ENCODE data around the gene MYH9.

The MYH9 gene

GRCh38 chr22:36245805-36246356, 141.9 kb downstream of the MYH9 start:
- peaks cover 21% of the 10 kb centered on the region for H3K27me3 Mint-ChIP-seq
- H3K9me3 Mint-ChIP-seq = peaks cover 17% of the 10 kb centered on the region
- no peak overlapping the region for H3K27ac Mint-ChIP-seq
- H3K4me1 Mint-ChIP-seq = no peaks in the 10 kb centered on the region
- H3K36me3 Mint-ChIP-seq = peaks cover 6% of the 10 kb centered on the region
- no peak for DNase-seq
- CTCF ChIA-PET = no interaction called here
- no peak overlapping the region for H3K4me3 Mint-ChIP-seq

DNA sequence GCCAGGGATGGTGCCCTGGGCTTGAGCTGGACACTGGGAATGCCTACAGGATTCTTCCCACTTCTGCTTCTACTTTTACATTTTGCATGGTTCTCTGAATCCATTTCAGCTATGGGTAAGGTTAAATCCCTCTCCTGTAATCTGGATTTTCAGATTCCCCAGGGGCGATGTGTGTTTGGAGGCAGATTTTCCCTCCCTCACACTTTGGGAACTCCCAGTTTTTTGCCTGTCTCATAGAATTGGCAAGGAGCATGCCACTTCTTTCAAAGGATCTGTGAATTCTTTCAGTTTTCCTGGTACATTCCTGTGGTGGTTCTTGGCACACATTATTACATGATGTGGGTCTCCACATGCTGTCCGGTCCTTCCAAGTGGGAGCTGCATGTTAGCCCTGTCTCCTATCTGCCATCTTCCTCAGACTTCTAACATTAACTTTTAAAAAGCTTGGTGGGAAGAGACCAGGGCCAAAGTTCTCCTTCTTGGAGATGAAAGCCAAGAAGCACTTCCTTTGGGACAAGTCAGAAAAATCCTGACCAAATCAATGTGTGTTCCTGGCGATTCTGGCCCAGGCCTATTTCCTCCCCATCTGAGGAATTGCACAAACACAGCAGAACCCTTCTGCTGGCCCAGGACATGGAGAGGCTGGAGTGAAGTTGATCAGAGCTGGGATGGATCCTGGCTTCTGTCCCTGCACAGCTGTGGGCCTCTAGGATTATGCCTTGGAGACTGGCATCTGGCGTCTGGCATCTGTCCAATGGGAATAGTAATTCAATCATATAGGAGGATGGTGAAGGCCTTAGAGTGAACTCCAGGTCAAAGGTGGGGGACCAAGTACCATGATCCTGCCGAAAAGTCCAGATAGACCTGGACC, 143.0 kb downstream of the MYH9 start:
- Mint-ChIP-seq H3K9me3 (peaks cover 17% of the 10 kb centered on the region), H3K27me3 (peaks cover 21% of the 10 kb centered on the region), H3K4me3 (no peak overlapping the region), H3K27ac (no peak overlapping the region), H3K36me3 (peaks cover 5% of the 10 kb centered on the region), H3K4me1 (peaks cover 6% of the 10 kb centered on the region)
- DNase-seq = no peak
- CTCF ChIA-PET = interaction anchor here (1.1 kb wide), 1 partner anchor 8 kb away, joined by 3 read pairs; the partner anchor contains the start of gene APOL1

GRCh38 chr22:36243986-36244385, 143.8 kb downstream of the MYH9 start:
- Mint-ChIP-seq H3K4me1 (peaks cover 12% of the 10 kb centered on the region), H3K27me3 (peaks cover 21% of the 10 kb centered on the region), H3K27ac (no peak overlapping the region), H3K9me3 (peaks cover 13% of the 10 kb centered on the region), H3K4me3 (no peak overlapping the region), H3K36me3 (peaks cover 9% of the 10 kb centered on the region)
- CTCF ChIA-PET = interaction anchor here (1.1 kb wide), 1 partner anchor 9 kb away, joined by 3 read pairs; the partner anchor contains the start of gene APOL1
- no peak for DNase-seq

- Mint-ChIP-seq H3K4me1 (peaks cover 49% of the 10 kb centered on the region), H3K27me3 (peaks cover 11% of the 10 kb centered on the region), H3K27ac (peak within 1 kb of the TSS; percentile 98), H3K36me3 (peaks cover 45% of the 10 kb centered on the region), H3K4me3 (peak within 1 kb of the TSS; percentile 100), H3K9me3 (peaks cover 18% of the 10 kb centered on the region)
- CTCF ChIA-PET = interaction anchor here (0.6 to 3.2 kb wide), 25 partner anchors 12 to 247 kb away, joined by 3 to 30 read pairs (median 4); partner anchors contain the start of genes APOL1 and APOL3
- peak; percentile 94 for DNase-seq
Measured at GRCh38 chr22:36239401-36240171, 148.2 kb downstream of the MYH9 start, which contains the start of gene APOL2. Gene APOL2 (minus strand): TSS chr22:36239527. CDS start chr22:36233162, 6,365 bp downstream.

DNA sequence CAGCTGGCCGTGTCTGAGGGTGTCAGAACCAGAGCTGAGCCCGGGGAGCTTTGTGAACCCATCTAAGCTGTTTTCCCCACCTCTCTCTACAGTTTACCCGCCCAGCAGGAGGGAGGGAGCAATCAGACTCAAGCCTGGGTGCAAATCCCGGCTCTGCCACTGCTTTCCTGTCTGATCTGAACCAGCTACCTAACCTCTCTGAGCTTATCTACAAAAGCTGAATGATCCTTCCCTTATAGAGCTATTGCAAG, 148.7 kb downstream of the MYH9 start:
- peaks cover 18% of the 10 kb centered on the region for H3K9me3 Mint-ChIP-seq
- peaks cover 55% of the 10 kb centered on the region for H3K4me1 Mint-ChIP-seq
- peaks cover 50% of the 10 kb centered on the region for H3K36me3 Mint-ChIP-seq

DNA sequence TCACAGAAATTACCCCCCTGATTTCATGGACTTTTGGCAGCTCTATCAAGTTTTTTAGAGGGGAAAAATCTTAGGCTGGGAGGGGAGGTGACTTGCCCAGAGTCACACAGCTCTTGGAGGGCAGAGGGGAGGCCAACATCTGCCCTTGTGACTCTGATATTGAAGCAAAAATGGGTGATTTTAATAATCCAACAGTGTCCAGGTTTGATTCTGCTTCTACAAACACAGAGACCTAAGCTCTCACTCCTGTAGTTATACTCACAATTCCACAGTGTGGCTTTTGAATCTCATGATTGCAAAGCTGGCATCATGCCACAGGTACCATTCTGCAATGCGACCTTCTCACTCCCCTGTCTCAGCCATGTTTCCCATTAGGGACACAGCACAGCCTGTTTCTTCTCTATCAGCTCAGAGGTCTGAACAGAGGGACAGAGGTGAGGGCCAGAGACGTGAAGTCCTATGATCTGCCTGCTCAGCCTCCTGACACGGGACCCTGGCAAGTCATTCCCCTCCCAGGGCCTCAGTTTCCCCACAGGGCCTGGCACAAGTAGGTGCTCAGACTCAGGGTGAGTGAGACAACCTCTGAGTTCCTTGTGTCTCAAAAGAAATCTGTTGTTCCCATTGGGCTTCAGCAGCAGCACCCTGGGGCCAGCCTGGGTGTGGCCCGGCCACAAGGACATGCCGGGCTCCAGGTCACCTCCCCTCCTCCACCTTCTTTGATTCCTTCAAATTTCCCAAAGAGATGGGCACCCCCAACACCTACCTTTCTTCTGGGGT, 149.2 kb downstream of the MYH9 start:
- H3K27ac Mint-ChIP-seq = peak overlapping the region; percentile 98
- H3K9me3 Mint-ChIP-seq = peaks cover 18% of the 10 kb centered on the region
- H3K27me3 Mint-ChIP-seq = peaks cover 10% of the 10 kb centered on the region
- CTCF ChIA-PET = interaction anchor here (0.7 to 3.2 kb wide), 21 partner anchors 11 to 248 kb away, joined by 3 to 30 read pairs (median 4); partner anchors contain the start of genes APOL1 and APOL3
- no peak for DNase-seq
- H3K4me1 Mint-ChIP-seq = peaks cover 60% of the 10 kb centered on the region
- H3K36me3 Mint-ChIP-seq = peaks cover 55% of the 10 kb centered on the region
- H3K4me3 Mint-ChIP-seq = peak overlapping the region; percentile 100

More for the DNA sequence above, 148.7 kb downstream of the MYH9 start:
- H3K27me3 Mint-ChIP-seq = peaks cover 11% of the 10 kb centered on the region
- peak overlapping the region; percentile 100 for H3K4me3 Mint-ChIP-seq
- peak; percentile 37 for DNase-seq
- CTCF ChIA-PET = interaction anchor here (0.7 to 3.2 kb wide), 21 partner anchors 11 to 247 kb away, joined by 3 to 30 read pairs (median 4); partner anchors contain the start of genes APOL1 and APOL3
- H3K27ac Mint-ChIP-seq = peak overlapping the region; percentile 98

DNA sequence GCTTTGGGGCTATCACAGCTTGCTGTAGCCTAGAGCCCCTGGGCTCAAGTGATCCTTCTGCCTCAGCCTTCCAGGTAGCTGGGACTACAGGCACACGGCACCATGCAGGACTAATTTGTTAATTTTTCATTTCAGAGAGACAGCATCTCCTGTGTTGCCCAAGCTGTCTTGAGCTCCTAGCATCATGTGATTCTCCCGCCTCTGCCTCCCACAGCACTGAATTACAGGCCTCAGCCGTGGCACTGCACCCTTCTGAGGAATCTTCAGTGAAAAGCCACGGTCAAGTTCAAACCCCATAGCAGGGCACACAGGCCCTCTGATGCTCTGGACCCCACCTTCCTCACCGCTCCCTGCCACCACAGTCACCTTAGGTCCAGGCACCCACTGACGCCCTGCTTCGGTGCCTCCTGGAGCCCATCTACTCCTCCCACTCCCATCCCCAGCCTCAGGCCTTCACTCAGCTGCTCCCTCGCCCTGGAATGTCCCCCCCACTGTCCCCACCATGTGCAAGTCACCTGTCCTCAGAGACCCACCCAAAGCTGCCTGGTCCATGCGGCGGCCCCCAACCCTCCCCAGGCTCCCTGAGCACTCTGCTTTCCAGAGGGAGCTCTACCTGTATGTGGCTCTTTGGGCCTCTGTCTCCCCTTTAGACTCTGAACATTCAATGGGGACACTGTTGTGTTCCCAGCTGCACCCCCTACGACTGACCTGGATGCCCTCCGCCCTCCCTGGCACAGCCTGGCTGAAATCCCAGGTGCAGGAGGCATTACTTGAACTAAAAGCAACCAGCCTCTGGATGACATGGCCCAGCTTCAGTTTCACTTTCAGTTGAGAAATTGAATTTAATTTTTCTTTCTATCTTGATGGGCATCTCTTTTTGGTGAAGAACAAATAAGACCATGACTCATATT, 150.1 kb downstream of the MYH9 start:
- peak overlapping the region; percentile 98 for H3K27ac Mint-ChIP-seq
- H3K36me3 Mint-ChIP-seq = peaks cover 63% of the 10 kb centered on the region
- peaks cover 14% of the 10 kb centered on the region for H3K9me3 Mint-ChIP-seq
- DNase-seq = peak; percentile 56
- peak overlapping the region; percentile 100 for H3K4me3 Mint-ChIP-seq
- H3K4me1 Mint-ChIP-seq = peaks cover 63% of the 10 kb centered on the region
- H3K27me3 Mint-ChIP-seq = peaks cover 5% of the 10 kb centered on the region
- CTCF ChIA-PET = interaction anchor here (0.8 to 3.2 kb wide), 10 partner anchors 16 to 249 kb away, joined by 3 to 30 read pairs (median 4); partner anchors contain the start of gene APOL1

- Mint-ChIP-seq H3K27ac (no peak overlapping the region), H3K27me3 (no peaks in the 10 kb centered on the region), H3K4me1 (peaks cover 69% of the 10 kb centered on the region), H3K9me3 (peaks cover 10% of the 10 kb centered on the region), H3K4me3 (peak overlapping the region; percentile 100), H3K36me3 (peaks cover 69% of the 10 kb centered on the region)
- CTCF ChIA-PET = interaction anchor here (1.4 to 1.6 kb wide), 2 partner anchors 39 to 250 kb away, joined by 3 to 4 read pairs; no protein-coding TSS in a partner anchor
- DNase-seq = no peak
Measured at GRCh38 chr22:36236388-36237319, 151.1 kb downstream of the MYH9 start.

DNA sequence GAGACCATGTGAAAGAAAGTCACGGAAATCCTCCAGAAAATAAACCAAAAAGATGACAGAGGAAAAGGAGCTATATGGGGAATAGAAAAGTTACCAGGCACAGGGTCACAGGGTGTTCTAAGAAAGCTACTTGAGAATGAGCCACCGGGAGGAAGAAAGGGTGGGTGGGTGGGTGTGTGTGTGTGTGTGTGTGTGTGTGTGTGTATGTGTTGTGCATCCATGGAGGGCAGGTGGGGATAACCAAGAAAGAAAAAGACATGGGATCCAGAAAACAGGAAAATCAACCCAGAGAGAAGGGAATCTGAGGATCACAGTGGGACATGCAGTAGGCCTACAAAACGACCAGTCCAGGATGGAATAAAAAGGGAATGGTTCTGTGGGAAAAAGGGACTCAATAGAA, 152.2 kb downstream of the MYH9 start:
- no peak for DNase-seq
- CTCF ChIA-PET = interaction anchor here (1.4 kb wide), 1 partner anchor 251 kb away, joined by 3 read pairs; no protein-coding TSS in a partner anchor
- Mint-ChIP-seq H3K4me3 (peak overlapping the region; percentile 28), H3K36me3 (peaks cover 78% of the 10 kb centered on the region), H3K4me1 (peaks cover 69% of the 10 kb centered on the region), H3K27me3 (no peaks in the 10 kb centered on the region), H3K27ac (no peak overlapping the region), H3K9me3 (peaks cover 10% of the 10 kb centered on the region)

DNA sequence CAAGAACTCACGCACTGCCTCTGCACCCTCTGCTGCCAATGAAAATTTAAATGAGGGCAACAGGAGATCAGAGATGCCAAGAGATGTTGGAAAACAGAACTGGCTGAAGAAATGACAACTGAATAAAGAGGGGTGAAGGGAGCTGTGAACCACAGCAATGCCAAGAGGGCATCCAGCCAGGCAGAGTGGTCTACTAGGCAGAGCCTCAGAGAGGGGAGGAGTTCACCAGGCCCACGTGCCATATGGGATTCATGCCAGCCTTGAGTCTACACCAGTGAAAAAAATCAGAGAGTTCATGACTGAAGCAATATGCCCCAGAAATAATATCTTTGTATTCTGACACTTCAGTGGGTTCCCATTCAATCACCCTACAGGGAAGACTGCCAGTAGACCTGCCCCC, 152.8 kb downstream of the MYH9 start:
- Mint-ChIP-seq H3K36me3 (peaks cover 83% of the 10 kb centered on the region), H3K27ac (peak overlapping the region; percentile 79), H3K27me3 (no peaks in the 10 kb centered on the region), H3K4me3 (peak overlapping the region; percentile 57), H3K4me1 (peaks cover 64% of the 10 kb centered on the region), H3K9me3 (peaks cover 10% of the 10 kb centered on the region)
- no peak for DNase-seq
- CTCF ChIA-PET = no interaction called here

DNA sequence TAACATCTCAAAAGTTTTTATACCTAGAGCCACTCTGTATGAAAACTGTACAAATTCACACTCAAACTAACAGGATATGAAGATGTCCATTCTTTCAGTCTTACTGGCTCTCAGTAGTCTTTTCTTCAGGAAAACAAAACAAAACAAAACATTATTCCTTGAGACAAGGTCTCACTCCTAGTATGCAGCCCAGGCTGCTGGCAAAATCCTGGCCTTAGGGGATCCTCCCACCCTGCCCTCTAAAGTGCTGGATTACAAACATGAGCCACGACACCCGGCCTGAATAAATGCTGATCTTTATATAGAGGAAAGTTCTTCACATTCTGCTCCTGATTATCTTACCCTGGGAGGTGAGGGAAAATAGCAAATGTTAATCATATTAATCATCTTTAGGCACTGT, 153.6 kb downstream of the MYH9 start:
- CTCF ChIA-PET = no interaction called here
- no peak for DNase-seq
- Mint-ChIP-seq H3K9me3 (peaks cover 10% of the 10 kb centered on the region), H3K27ac (no peak overlapping the region), H3K4me1 (peaks cover 57% of the 10 kb centered on the region), H3K36me3 (peaks cover 87% of the 10 kb centered on the region), H3K27me3 (no peaks in the 10 kb centered on the region), H3K4me3 (peak overlapping the region; percentile 57)

DNA sequence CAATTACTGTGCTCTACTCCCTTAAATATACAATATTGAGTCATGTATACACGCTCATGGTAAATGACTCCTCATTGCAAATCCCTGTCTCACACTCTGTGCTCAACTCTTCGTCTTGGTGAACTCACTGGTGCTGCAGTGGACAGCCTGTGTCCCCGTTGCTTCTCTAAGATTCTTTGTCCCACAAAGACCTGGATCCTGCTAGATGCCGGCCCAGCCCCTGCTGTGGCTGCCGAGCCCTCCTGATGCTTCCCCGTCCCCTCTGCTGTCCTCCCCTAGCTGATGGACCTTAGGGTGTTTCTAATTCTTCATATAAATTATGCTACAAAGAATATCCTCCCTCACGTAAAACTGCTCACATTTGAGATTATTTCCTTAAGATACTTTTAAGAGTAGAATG, 154.0 kb downstream of the MYH9 start:
- Mint-ChIP-seq H3K4me1 (peaks cover 57% of the 10 kb centered on the region), H3K4me3 (no peak overlapping the region), H3K9me3 (peaks cover 10% of the 10 kb centered on the region), H3K27me3 (no peaks in the 10 kb centered on the region), H3K27ac (no peak overlapping the region), H3K36me3 (peaks cover 87% of the 10 kb centered on the region)
- DNase-seq = no peak
- CTCF ChIA-PET = no interaction called here

Measured in activated naive CD4-positive, alpha-beta T cell treated with anti-CD3 and anti-CD28 coated beads, Interleukin-2, amount 10 ng/mL, durations not matched to agents 7 days and 5 days (primary cell).